ENCODE measurements around the gene ZNF546. TPM values are rescaled to one million over a fixed set of nuclear protein-coding genes. Genes with fewer than 3 reads are reported as not detected.

ZNF546 gene
- total RNA-seq, 2 experiments from 2014 or later: 2.3 to 9.3 TPM

Other genes starting within 250 kb of the ZNF546 start
- not detected in 2 replicates for gene LEUTX, start 218.2 kb upstream of the ZNF546 start, total RNA-seq (2014; rRNA removed; shearing (Covaris generic))
- not detected in 2 replicates for gene LEUTX, start 218.2 kb upstream of the ZNF546 start, total RNA-seq (2022)
- gene DYRK1B, start 162.9 kb upstream of the ZNF546 start, total RNA-seq (2014; rRNA removed; shearing (Covaris generic)): 2.0 and 3.0 TPM in 2 replicates
- gene DYRK1B, start 162.9 kb upstream of the ZNF546 start, total RNA-seq (2022): 7.4 and 9.2 TPM in 2 replicates
- gene FBL, start 150.7 kb upstream of the ZNF546 start, total RNA-seq (2014; rRNA removed; shearing (Covaris generic)): 305 and 336 TPM in 2 replicates
- 365 and 376 TPM in 2 replicates for gene FBL, start 150.7 kb upstream of the ZNF546 start, total RNA-seq (2022)
- 0.21 and 0.41 TPM in 2 replicates for gene FCGBP, start 62.4 kb upstream of the ZNF546 start, total RNA-seq (2014; rRNA removed; shearing (Covaris generic))
- 1.1 and 1.7 TPM in 2 replicates for gene FCGBP, start 62.4 kb upstream of the ZNF546 start, total RNA-seq (2022)
- gene PSMC4, start 25.9 kb upstream of the ZNF546 start, total RNA-seq (2014; rRNA removed; shearing (Covaris generic)): 82.3 and 94.3 TPM in 2 replicates
- gene PSMC4, start 25.9 kb upstream of the ZNF546 start, total RNA-seq (2022): 73.6 and 78.0 TPM in 2 replicates
- 20.0 and 27.9 TPM in 2 replicates for gene ZNF780B, start 59.2 kb downstream of the ZNF546 start, total RNA-seq (2014; rRNA removed; shearing (Covaris generic))
- 21.0 and 27.5 TPM in 2 replicates for gene ZNF780B, start 59.2 kb downstream of the ZNF546 start, total RNA-seq (2022)
- gene ZNF780A, start 93.9 kb downstream of the ZNF546 start, total RNA-seq (2014; rRNA removed; shearing (Covaris generic)): 7.8 and 13.0 TPM in 2 replicates
- gene ZNF780A, start 93.9 kb downstream of the ZNF546 start, total RNA-seq (2022): 18.3 and 21.9 TPM in 2 replicates
- 20.6 and 20.7 TPM in 2 replicates for gene MAP3K10, start 194.4 kb downstream of the ZNF546 start, total RNA-seq (2014; rRNA removed; shearing (Covaris generic))
- 32.5 and 38.4 TPM in 2 replicates for gene MAP3K10, start 194.4 kb downstream of the ZNF546 start, total RNA-seq (2022)
- not detected in 2 replicates for gene TTC9B, start 221.3 kb downstream of the ZNF546 start, total RNA-seq (2014; rRNA removed; shearing (Covaris generic))
- gene TTC9B, start 221.3 kb downstream of the ZNF546 start, total RNA-seq (2022): not detected in 2 replicates
- 0.54 and 0.59 TPM in 2 replicates for gene CCNP, start 229.6 kb downstream of the ZNF546 start, total RNA-seq (2014; rRNA removed; shearing (Covaris generic))
- gene CCNP, start 229.6 kb downstream of the ZNF546 start, total RNA-seq (2022): 0.48 and 0.61 TPM in 2 replicates